Inflammatory macrophage (primary cell): ENCODE measurements around the gene DUSP18.
"Not testable (repeated sequence)": the region's sequence is repeated elsewhere in the genome, so short reads cannot be mapped to it uniquely, and the experiment has no call there.

Experiments used
- DNase-seq, 2 donors: peaks; one replicate each; pipeline ENCODE4 v3.0.0-alpha.2; 2020 to 2022

Gene DUSP18

DNA sequence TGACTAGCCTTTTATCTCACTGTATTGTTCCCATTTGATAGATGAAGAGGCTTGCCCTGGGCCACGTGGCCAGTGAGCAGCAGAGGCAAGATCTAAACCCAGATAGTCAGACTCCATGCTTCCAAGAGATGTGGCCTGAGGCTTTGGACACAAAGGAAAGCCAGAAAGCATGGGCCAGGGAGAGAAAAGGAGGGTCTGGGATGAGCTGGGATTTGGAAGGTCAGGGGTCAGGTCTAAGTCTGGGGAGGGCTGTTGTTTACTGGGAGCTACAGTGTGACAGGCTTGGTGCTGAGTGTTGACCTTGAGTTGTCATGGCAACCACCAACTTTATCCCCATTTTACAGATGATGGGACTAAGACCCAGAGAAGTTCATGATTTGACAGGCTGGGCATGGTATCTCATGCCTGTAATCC, 30.0 kb downstream of the DUSP18 start:
- no peak for DNase-seq

DNA sequence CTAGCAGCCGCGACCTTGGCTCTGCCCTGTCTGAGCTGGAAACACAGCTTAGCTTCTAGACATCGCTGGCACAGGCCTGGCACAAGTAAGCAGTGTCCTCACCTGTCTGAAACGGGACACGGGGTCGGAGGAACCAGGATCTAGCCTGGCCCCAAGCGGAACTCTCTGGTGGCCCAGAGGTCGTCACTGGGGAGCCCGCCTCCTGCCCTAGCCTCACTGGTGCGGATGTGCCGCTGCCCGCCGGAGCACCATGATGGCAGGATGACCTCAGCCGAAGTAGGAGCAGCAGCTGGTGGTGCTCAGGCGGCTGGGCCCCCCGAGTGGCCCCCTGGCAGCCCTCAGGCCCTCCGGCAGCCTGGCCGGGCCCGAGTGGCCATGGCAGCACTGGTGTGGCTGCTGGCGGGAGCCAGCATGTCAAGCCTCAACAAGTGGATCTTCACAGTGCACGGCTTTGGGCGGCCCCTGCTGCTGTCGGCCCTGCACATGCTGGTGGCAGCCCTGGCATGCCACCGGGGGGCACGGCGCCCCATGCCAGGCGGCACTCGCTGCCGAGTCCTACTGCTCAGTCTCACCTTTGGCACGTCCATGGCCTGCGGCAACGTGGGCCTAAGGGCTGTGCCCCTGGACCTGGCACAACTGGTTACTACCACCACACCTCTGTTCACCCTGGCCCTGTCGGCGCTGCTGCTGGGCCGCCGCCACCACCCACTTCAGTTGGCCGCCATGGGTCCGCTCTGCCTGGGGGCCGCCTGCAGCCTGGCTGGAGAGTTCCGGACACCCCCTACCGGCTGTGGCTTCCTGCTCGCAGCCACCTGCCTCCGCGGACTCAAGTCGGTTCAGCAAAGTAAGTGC, 31.2 kb downstream of the DUSP18 start:
- DNase-seq, result no peak

DNA sequence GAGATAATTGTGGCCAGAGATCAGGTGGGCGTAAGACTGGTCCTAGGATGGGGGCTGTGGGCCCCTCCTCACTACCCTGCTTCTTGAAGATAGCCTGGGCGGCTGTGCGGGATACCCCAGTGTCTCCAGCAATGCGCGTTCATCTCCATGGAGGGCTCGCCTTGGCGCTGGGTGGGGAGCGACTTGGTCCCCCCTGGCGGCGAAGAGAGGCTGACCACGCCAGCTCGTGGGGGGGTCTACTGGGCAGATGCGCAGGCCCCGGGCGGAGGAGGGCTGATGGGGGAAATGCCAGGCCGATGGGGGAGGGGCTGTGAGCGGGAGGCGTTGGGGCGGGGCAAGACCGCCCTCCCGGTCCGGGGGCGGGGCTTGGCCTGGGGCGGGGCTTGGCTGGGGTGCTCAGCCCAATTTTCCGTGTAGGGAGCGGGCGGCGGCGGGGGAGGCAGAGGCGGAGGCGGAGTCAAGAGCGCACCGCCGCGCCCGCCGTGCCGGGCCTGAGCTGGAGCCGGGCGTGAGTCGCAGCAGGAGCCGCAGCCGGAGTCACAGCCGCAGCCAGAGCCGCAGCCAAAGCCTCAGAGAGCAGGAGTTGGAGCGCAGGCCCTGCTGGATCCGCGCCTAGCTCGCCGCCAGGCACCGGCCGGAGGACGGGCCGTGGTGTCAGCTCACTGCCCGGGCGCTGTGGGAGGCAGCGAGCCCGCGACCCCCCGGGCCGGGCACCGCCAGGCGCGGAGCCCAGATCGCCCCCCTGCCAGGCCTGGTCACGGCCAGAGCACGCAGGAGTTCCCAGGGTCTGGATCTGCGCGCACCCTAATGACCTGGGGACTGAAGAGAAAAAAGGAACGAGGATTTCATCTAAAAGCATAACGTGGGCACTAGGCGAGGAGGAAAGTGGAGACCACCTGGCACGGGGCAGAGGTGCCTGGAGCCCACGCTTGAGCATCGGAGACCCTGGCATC, 32.1 kb downstream of the DUSP18 start, which contains the start of gene SLC35E4:
Gene SLC35E4, plus strand, starts transcription at position 509 of the 953 bp plus-strand sequence. CDS start 670 bp downstream, outside the sequence.
- DNase-seq, result peak; percentile 81 to 89

DNA sequence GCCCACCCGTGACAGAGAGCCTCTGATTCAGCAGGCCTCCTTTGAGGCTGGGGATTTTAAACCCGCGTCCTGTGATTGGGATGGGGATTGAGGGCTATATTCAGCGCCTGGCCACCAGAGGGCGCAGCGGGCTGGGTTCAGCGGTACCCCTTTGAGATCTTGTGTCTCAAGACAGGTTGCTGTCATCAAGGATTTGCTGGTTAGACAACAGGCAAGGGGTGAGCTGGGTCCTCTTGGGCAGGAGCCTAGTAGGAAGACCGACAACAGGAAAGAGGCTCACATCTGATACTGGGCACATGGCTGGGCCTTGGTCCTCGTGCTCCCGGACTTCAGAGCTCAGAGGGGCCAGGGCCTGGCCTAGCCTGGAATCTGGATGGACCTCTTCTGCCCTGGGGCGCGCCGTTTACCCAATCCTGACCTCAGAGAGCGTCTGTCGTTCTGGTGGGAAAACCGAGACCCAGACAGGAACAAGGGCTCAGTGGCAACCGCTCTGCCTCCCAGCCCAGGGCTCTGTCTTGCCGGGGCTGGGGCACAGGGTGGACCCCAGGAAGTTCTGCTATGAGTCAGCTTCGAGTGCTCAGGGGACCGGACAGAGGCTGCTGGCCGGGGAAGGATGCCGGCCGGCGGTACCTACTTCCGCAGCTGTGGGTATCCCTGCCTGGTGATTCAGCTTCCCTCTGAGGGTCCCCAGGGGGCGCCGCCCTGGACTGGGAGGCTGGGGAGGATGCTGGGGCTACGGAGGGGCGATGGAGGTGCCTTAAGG, 33.0 kb downstream of the DUSP18 start:
- DNase-seq, result peak; percentile 87 to 90

DNA sequence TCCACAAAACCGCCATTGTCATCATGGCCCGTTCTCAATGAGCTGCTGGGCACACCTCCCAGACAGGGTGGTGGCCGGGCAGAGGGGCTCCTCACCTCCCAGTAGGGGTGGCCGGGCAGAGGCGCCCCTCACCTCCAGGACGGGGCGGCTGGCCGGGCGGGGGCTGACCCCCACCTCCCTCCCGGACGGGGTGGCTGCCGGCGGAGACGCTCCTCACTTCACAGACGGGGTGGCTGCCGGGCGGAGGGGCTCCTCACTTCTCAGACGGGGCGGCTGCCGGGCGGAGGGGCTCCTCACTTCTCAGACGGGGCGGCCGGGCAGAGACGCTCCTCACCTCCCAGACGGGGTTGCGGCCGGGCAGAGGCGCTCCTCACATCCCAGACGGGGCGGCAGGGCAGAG, 36.2 kb downstream of the DUSP18 start:
- DNase-seq, result not testable (repeated sequence)

DNA sequence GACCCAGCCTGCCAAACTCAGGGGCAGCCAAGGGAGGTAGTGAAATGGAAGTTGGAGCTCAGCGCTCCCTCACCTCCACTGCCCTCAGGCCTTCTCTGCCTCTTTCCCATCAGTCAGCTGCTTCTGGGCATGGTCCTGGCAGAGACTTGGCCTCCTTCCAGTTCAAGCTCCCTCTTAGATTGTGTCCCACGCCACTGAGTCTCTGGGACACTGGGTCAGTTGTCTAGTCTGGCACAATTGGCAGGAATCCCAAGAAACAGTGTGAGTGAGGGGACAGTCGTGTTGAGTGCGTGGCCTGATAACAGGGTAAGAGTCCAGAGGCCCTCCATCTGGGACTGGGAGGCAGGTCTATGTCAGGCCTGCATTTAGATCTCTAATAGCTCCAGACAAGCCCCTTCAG, 39.2 kb downstream of the DUSP18 start:
- DNase-seq, result no peak

DNA sequence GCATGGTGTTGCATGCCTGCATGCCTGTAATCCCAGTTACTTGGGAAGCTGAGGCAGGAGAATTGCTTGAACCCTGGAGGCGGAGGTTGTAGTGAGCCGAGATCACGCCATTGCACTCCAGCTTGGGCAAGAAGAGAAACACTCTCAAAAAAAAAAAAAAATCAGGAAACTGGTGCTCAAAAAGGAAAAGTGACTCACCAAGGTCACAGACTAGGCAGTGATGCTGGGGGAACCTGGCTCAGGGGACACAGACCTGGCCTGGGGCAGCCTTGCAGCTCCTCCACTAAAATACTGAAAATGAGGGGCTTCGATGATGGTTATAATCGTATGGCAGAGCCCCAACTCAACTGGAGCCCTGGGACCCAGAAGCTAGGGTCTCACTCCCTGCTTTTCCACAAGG, 40.2 kb downstream of the DUSP18 start:
- DNase-seq, result peak; percentile 50 to 53

DNA sequence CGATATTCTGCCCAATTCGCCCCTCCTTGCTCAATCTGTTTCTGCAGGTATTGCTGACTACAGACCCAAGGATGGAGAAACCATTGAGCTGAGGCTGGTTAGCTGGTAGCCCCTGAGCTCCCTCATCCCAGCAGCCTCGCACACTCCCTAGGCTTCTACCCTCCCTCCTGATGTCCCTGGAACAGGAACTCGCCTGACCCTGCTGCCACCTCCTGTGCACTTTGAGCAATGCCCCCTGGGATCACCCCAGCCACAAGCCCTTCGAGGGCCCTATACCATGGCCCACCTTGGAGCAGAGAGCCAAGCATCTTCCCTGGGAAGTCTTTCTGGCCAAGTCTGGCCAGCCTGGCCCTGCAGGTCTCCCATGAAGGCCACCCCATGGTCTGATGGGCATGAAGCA, 41.3 kb downstream of the DUSP18 start:
- DNase-seq, result no peak

DNA sequence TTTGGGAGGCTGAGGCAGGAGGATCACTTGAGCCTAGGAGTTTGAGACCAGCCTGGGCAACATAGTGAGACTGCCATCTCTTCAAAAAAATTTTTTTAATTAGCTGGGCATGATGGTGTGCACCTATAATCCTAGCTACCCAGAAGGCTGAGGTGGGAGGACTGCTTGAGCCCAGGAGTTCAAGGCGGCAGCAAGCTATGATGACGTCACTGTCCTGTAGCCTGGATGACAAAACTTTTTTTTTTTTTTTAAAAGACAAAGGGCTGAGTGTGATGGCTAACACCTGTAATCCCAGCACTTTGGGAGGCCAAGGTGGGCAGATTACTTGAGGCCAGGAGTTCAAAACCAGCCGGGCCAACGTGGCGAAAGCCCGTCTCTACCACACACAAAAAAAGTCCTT, 47.8 kb downstream of the DUSP18 start:
- DNase-seq, result not testable (repeated sequence)

DNA sequence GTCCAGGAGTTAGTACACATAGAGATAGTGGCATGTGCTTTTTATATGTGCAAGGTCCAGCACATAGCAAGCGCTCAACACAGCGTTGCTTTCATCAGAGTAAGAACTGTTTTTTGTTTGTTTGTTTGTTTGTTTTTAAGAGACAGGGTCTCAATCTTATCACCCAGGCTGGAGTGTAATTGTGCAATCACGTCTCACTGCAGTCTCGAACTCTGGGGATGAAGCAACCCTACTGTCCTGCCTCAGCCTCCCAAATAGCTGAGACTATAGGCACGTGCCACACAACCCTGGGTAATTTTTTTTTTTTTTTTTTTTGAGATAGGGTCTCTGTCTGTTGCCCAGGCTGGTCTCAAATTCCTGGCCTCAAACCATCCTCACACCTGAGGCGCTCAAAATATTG, 49.9 kb downstream of the DUSP18 start:
- DNase-seq, result no peak

DNA sequence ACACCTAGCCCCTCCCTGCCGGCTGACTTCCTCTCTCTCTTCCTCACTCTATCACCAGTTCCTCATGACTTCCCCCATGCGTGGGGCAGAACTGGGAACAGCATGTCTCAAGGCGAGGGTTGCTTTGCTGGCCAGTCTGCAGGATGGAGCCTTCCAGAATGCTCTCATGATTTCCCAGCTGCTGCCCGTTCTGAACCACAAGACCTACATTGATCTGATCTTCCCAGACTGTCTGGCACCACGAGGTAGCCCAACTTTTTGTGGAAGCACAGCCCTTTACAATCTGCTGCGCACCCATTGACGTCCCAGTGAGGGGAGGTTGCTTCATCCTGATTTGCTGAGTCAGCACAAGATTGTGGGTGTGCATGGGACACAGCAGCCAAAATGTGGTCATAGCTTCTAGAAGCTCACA, 52.1 kb downstream of the DUSP18 start:
- DNase-seq, result peak; percentile 45 to 78

DNA sequence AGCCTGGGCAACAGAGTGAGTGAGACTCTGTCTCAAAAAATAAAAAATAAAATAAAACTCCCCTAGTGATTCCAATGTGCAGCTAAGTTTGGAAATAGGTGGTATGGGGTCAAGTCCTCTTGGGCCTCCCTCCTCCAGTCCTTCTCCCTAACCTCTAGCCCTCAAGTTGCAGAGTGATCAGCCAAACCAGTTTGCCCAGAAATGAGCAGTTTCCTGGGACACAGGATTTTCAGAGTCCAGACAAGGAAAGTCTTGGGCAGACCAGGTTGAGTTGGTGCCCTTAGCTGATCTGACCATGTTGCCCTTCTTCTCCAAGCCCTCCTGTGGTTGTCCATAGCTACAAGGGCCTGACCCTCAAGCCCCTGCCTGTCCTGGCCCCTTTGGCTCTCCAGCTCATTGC, 52.8 kb downstream of the DUSP18 start:
- DNase-seq, result no peak

DNA sequence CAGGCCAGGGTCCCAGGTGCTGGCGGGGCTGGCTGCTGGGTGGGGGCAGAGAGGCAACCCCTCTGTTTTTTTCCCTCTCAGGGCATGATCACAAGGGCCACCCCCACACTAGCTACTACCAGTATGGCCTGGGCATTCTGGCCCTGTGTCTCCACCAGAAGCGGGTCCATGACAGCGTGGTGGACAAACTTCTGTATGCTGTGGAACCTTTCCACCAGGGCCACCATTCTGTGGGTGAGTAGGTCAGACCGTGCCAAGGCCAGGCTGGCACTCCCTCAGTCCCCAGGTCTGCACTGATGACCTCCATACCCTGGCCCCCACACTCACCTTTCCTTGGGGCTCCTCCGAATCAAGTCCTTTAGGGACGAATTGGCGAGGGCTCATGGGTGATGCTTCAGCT, 53.4 kb downstream of the DUSP18 start:
- no peak for DNase-seq

DNA sequence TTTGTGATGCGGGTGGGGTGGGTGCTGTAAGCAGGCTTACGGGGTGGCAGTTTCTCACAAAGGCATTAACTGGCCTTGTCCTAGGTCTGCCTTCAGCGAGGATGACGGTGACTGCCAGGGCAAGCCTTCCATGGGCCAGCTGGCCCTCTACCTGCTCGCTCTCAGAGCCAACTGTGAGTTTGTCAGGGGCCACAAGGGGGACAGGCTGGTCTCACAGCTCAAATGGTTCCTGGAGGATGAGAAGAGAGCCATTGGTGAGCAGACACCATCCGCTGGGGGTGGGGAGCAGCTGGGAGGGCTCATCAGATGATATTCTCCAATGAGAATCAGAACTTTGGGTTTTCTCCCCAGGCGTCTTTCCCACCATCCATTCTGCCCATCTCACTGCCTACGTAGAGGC, 54.9 kb downstream of the DUSP18 start:
- no peak for DNase-seq
